ENCODE data around the gene ALOX5AP.
A peak's percentile ranks its signal among the peaks of the same experiment; 100 is the strongest.

Gene ALOX5AP

DNA sequence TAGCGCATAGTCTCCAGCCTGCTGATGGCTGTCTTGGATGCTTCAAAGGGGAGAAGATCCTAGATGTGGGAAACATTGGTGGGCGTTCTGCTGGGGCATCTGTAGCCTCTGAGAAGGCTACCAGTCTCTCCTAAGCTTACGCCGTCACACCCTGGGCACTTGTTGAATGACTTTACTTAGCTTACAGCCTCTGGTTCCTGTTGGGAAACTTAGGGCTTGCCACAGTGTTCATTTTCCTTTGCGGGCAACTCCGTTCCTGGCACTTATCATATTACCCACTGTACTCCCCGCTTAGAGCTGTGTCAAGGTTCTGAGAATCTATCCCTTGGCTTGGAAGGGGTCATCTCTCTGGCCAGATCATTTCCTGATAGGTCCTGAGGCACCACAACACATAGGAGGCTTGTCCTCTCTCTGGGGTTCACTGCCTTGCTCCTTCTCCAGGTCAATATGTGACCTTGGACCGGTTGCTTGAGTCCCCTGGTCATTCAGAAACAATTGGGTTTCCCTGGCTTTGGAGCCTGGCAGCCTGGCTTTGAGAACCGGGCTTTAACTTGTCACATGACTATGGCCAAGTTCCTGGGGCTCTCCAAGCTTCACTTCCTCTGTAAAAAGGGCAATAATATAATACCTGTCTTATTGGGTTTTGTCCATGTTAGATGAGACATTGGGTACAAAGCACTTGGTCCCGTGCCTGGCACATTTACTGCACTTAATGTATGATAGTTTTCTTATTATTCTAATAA is 20.5 kb upstream of the ALOX5AP start:
- no peak for DNase-seq (ENCODE audit: low read depth)

- DNase-seq (ENCODE audit: low read depth) = no peak
Observed at GRCh38 chr13:30715372-30715756, 20.0 kb upstream of the ALOX5AP start.

DNA sequence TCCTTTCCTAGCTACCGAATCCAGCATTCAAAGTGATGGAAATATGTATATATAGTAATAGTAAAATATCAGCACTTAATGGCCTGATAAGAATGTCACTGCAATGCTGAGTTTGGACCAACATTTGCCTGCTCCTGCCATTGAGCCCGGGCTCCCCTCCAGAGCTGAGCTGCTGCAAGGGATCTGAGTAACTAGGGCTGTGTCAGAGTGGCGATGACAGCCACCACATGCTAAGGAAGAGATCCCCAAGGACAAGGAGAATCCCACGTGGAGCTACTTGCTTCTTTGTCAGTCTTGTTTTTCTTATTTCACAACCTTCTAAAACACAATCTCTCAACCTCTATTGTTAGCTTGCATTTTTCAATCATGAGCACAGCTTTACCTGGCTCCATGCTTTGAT is 19.5 kb upstream of the ALOX5AP start:
- DNase-seq (ENCODE audit: low read depth) = no peak

DNA sequence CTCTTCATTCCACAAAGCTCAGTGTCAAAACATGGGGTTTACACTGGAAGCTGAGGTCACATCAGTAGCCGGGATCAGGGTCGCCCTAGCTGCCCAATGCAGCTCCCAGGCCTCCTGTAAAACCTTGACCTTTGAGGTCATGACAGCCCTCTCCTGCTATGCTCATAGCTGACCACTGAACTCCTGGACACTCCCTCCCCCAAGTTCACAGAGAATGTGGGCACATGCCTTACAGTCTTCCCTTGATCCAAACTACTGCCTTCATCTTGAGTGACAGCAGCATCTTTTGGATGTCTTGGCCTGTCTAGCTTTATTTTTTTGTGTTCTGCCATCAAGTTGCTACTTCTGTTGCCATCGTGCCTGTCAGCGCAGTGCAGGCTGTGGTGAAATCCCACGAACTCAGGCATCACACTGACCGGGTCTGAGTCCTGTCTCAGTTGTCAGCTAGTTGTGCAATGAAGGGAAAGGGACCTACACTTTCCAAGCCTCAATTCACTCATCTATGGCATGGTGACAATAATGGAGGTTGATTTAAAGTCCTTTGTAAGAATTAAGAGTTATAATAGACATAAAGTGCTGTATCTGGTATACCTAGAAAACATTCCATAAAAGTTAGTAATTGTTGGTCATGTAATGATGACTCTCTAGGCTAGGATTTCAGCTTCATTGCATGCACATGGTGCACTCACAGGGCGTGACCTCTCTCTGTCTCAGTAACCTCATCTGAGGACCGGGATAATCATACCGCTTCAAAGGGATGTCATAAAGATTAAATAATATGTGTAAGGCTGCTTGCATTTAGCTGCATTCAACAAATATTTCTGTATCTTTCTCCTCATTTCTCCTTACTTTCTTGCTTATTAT is 16.4 kb upstream of the ALOX5AP start:
- peak; percentile 76 for DNase-seq (ENCODE audit: low read depth)

- no peak for DNase-seq (ENCODE audit: low read depth)
Observed at GRCh38 chr13:30719525-30719914, 15.8 kb upstream of the ALOX5AP start.

- DNase-seq (ENCODE audit: low read depth) = no peak
Observed at GRCh38 chr13:30720172-30720869, 15.0 kb upstream of the ALOX5AP start.

- DNase-seq (ENCODE audit: low read depth) = no peak
Observed at GRCh38 chr13:30721936-30722335, 13.4 kb upstream of the ALOX5AP start.

DNA sequence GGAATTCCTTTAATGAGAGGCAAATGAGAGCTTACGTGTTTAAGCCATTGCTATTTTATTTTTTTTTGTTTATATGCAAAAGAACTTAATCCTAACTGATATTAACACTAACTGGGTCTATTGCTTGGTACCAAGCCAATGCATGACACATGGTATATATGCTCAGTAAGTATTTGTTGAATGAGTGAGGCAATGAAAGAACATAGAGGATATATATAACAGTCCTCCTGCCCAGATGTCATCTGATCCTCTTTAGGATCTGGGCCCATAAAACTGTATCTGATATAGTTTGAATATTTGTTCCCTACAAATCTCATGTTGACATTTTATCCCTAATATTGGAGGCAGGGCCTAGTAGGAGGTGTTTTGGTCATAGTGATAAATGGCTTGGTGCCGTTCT is 13.0 kb upstream of the ALOX5AP start:
- no peak for DNase-seq (ENCODE audit: low read depth)

GRCh38 chr13:30724778-30725177 is 10.6 kb upstream of the ALOX5AP start:
- DNase-seq (ENCODE audit: low read depth) = no peak

GRCh38 chr13:30725326-30726085 is 9.8 kb upstream of the ALOX5AP start:
- DNase-seq (ENCODE audit: low read depth) = peak; percentile 71

GRCh38 chr13:30726192-30726591 is 9.2 kb upstream of the ALOX5AP start:
- no peak for DNase-seq (ENCODE audit: low read depth)

DNA sequence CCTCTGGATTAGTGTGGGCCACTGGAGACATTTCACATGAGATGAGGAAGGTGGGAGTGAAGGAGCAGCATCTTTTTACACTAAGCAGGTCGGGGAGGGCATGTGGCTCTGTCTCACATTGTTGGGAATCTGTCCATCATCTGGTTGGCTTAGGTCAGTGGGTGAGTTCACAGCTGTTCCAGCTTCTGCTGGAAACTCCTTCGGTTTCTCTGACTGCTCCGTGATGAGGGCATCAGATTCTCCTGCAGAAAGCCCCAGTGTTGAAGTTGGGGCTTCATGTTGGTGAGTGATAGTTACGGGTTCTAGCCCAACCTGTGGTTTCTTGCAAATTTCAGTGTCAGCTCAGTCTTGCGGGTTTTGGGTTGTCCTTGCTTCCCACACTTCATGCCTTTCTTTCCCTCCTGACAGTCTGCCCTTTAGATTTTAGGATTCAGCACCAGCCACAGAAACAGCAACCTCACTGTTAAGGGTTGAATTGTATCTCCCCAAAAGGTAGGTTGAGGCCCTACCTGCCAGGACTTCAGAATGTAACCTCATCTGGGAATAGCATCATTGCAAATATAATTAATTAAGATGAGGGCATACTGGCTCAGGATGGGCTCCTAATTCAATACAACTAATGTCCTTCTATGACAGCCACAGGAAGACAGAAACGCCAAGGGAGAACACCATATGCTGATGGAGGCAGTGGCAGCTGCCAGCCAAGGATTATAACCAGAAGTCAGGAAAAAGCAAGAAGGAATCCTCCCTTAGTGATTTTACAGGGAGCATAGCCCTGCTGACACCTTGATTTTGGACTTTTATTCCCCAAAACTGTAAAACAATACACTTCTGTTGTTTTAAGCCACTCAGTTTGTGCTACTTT is 7.6 kb upstream of the ALOX5AP start:
- DNase-seq (ENCODE audit: low read depth) = no peak

DNA sequence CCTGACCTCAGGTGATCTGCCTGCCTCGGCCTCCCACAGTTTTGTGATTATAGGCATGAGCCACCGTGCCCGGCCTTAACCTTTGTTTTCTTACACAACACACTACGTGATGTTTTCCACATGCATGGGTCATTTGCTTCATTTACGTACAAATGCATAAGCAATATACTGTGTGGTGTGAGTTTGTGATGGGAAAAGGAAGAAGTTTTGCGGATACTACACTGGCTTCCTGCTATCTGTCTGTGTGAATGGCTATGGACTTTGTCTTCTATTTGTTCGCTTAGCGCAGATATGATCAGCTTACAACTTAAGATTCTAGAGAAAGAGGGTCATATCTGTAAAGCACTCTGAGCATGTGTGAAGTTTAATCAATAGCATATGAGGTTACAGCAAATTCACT is 5.5 kb upstream of the ALOX5AP start:
- DNase-seq (ENCODE audit: low read depth) = no peak

DNA sequence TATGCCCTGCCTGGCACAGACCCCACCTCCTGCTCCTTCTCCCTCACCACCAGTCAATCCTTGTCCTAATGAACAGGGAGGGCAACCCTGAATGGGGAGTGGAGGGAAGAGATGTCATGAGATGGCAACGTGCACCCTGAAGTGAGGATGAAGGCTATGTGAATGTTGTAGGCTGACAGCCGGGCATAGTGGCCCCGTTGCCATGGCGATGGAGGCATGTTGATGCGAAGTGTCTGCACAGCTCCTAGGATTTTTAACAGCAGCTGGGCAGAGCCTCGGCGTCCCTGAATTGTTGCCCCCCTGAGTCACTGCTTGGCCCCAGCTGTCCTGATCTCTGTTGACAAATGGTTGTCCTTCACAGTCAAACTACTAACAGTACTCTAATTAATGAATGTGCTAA is 4.8 kb upstream of the ALOX5AP start:
- DNase-seq (ENCODE audit: low read depth) = no peak

DNA sequence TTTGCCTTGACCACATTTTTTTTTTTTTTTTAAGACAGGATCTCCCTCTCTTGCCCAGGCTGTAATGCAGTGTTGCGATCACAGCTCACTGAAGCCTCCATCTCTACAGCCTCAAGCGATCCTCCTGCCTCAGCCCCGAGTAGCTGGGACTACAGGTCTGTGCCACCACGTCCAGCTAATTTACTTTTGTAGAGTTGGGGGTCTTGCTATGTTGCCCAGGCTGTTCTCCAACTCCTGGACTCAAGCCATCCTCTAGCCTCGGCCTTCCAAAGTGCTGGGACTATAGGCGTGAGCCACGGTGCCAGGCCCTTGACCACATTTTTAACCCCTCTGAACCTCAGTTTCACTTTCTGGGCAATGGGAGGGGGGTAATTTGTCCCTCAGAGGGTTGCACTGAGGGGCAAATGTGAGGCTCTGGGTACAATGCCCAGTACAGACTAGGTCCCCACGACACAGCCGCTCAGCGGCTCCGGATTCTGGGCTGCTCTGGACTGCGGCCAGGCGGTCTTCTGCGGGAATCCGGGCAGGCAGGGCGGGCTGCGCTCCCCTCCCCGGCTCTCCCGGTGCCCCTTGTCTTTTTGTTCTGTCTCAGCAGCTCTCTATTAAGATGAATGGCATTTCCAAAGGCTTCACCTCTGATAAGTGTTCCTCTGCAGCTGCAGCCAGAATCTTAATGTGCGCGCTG is 3.8 kb upstream of the ALOX5AP start:
- DNase-seq (ENCODE audit: low read depth) = no peak

DNA sequence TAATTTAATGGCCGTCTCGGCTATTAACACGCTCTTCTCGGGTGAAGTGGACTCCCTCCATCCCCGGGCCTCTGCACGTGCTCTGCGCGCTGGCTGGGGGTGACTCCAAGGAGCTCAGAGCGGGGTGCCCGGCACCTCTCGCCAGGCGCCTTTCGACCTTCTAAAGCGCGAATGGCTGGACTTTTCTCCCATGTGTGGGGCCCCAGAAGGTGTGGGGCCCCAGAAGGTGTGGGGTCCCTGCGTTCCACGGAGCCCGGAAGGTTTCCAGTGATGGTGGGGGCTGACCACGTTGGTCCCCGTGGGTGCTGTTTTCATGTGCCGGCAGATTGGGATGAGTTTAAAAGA is 3.3 kb upstream of the ALOX5AP start:
- DNase-seq (ENCODE audit: low read depth) = no peak

GRCh38 chr13:30734439-30734838 is 904 bp upstream of the ALOX5AP start:
- DNase-seq (ENCODE audit: low read depth) = no peak

GRCh38 chr13:30735872-30736175 is 481 bp downstream of the ALOX5AP start:
- DNase-seq (ENCODE audit: low read depth) = no peak

DNA sequence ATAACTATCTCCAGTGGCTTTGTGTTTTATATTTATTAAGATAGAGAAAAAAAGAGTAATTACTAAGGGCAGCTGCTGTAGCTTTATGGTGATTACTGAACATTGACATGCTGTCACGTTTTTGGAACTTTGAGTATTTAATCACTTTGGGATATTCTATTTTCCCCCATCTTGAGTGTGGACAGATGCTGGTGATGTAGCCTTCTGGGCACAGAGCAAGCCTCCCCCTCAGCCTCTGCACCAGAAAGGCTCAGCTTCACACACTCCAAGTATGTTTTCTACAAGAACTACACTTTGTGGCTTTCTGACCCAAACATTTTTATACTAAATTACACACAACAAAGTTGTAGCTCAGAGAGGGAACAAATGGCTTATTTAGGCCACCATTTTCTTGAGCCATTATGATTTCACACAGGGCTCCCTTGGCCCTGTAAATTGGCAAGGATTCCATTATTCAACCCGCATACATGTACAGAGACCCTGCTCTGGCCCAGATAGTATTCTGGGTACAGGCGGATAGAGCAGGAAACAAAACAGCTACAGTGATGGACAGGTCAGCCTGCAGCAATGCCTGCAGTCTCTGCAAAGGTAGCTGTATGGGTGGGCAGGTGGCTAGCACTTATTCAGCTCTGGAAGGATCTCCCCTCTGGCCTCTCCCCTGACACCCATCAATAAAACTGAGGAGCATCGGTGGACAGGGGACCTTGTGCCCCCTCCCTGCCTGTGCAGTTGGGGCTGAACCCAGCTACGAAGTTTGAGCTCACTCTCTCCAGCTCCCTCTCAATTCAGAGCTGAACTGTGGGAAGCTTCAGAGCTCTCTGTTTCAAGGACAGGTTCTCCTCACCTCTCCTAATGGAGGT is 1.3 kb downstream of the ALOX5AP start:
- DNase-seq (ENCODE audit: low read depth) = no peak
